ENCODE data around the gene STXBP3. TPM values are rescaled to one million over a fixed set of nuclear protein-coding genes. Genes with fewer than 3 reads are reported as not detected.

Gene STXBP3
- total and polyA plus RNA-seq, 4 donors: 10.9 to 33.0 (median 23.2) TPM

DNA sequence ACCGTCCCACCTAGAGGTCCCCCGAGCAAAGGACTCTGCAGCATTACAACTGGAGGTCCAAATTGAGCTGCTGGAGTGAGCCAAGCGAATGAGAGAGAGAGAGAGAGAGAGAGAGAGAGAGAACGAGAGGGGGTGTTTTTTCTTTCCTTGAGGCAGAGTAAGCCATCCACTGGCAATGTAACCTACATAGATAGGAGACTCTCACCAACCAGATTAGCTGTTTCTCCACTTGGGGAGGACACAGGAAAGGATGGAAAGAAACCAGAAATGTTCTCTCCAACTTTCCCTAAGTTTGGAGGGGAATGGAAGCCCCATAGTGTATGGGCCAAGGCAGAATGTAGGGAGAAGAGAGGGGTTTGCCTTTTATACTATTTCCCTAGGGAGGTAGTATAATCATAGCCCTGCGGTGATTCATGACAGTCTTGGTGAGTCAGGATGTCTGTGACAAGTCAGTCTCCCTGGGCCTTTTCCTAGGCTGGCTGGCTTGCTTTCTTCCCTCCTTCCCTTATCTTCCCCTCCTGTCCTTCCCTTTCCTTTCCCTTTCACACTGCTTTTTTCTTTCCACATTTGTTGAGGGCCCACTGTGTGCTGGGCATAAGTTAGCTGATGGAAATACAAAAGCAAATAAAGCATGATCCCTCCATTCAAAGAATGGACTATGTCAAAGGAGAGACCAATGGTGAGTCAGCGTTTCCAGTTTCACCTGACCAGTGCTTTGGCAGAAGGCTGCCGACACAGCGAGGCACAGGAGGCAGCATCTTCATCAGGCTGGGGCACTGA, 26.6 kb upstream of the STXBP3 start:
- WGBS: 84% methylated on average over 8 of the region's 8 CpGs
- Histone ChIP-seq H3K9ac (ENCODE audit: low read depth in 1 of 2, low read length in 2 of 2) (no peak overlapping the region), H3K4me1 (ENCODE audit: control insufficient read depth in 4 of 4, insufficient read depth in 4 of 4, low read length in 3 of 4) (no peaks in the 10 kb centered on the region), H3K4me3 (ENCODE audit: low read depth in 1 of 3, low read length in 3 of 3) (no peak overlapping the region), H3K27me3 (ENCODE audit: control insufficient read depth in 4 of 4, insufficient read depth in 4 of 4, low read length in 3 of 4) (no peaks in the 10 kb centered on the region), H3K9me3 (ENCODE audit: control insufficient read depth in 4 of 4, low read length in 3 of 4) (no peaks in the 10 kb centered on the region), H3K36me3 (ENCODE audit: control insufficient read depth in 4 of 4, insufficient read depth in 3 of 4, low read depth in 1 of 4, low read length in 3 of 4) (no peaks in the 10 kb centered on the region), H3K27ac (ENCODE audit: low read depth in 1 of 2, low read length in 2 of 2) (no peak overlapping the region)
- no peak for DNase-seq (ENCODE audit: low spot score)
- TF ChIP-seq, protein P1, sequence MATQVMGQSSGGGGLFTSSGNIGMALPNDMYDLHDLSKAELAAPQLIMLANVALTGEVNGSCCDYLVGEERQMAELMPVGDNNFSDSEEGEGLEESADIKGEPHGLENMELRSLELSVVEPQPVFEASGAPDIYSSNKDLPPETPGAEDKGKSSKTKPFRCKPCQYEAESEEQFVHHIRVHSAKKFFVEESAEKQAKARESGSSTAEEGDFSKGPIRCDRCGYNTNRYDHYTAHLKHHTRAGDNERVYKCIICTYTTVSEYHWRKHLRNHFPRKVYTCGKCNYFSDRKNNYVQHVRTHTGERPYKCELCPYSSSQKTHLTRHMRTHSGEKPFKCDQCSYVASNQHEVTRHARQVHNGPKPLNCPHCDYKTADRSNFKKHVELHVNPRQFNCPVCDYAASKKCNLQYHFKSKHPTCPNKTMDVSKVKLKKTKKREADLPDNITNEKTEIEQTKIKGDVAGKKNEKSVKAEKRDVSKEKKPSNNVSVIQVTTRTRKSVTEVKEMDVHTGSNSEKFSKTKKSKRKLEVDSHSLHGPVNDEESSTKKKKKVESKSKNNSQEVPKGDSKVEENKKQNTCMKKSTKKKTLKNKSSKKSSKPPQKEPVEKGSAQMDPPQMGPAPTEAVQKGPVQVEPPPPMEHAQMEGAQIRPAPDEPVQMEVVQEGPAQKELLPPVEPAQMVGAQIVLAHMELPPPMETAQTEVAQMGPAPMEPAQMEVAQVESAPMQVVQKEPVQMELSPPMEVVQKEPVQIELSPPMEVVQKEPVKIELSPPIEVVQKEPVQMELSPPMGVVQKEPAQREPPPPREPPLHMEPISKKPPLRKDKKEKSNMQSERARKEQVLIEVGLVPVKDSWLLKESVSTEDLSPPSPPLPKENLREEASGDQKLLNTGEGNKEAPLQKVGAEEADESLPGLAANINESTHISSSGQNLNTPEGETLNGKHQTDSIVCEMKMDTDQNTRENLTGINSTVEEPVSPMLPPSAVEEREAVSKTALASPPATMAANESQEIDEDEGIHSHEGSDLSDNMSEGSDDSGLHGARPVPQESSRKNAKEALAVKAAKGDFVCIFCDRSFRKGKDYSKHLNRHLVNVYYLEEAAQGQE (IDR thresholded peaks at IDR 0.05): no peak
- TF ChIP-seq, protein P2, sequence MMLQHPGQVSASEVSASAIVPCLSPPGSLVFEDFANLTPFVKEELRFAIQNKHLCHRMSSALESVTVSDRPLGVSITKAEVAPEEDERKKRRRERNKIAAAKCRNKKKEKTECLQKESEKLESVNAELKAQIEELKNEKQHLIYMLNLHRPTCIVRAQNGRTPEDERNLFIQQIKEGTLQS (IDR thresholded peaks at IDR 0.05): no peak

DNA sequence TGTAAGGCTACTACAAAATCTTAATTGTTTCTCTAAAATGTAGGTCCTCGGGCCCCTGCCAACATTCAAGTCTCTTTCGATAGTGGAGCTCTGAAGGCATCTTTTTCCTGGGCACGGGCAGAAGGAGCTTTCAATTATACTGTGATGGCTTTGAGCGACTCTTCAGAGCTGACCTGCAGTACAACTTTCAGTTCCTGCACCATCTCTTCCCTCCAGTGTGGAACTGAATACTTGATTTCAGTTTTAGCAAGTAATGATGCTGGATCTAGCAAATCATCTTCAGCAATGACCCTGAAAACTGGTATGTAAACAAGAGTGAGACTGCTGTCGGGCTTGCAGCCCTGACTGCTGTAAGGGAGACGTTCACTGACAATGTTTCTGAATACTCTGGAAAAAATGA, 24.2 kb upstream of the STXBP3 start:
- WGBS: 68% methylated on average over 6 of the region's 6 CpGs
- H3K4me1 ChIP-seq (ENCODE audit: control insufficient read depth in 4 of 4, insufficient read depth in 4 of 4, low read length in 3 of 4): no peaks in the 10 kb centered on the region
- no peak overlapping the region for H3K27ac ChIP-seq (ENCODE audit: low read depth in 1 of 2, low read length in 2 of 2)
- no peaks in the 10 kb centered on the region for H3K36me3 ChIP-seq (ENCODE audit: control insufficient read depth in 4 of 4, insufficient read depth in 3 of 4, low read depth in 1 of 4, low read length in 3 of 4)
- no peak overlapping the region for H3K9ac ChIP-seq (ENCODE audit: low read depth in 1 of 2, low read length in 2 of 2)
- H3K4me3 ChIP-seq (ENCODE audit: low read depth in 1 of 3, low read length in 3 of 3): no peak overlapping the region
- H3K9me3 ChIP-seq (ENCODE audit: control insufficient read depth in 4 of 4, low read length in 3 of 4): no peaks in the 10 kb centered on the region
- H3K27me3 ChIP-seq (ENCODE audit: control insufficient read depth in 4 of 4, insufficient read depth in 4 of 4, low read length in 3 of 4): no peaks in the 10 kb centered on the region
- DNase-seq (ENCODE audit: low spot score): no peak
- TF ChIP-seq, protein P2 (IDR thresholded peaks at IDR 0.05): no peak
- TF ChIP-seq RAD21 (IDR thresholded peaks at IDR 0.05) (no peak), GABPA (IDR thresholded peaks at IDR 0.05 in 1 of 2, conservative IDR thresholded peaks at IDR 0.05 in 1 of 2) (no peak), EGR1 (IDR thresholded peaks at IDR 0.05; ENCODE audit: low read depth in 2 of 2) (no peak), SP1 (IDR thresholded peaks at IDR 0.05) (no peak), FOXA2 (IDR thresholded peaks at IDR 0.05) (no peak), NR2F2 (IDR thresholded peaks at IDR 0.05) (no peak), YY1 (IDR thresholded peaks at IDR 0.05) (no peak), TAF1 (conservative IDR thresholded peaks at IDR 0.05) (no peak)
- TF ChIP-seq, protein P3, sequence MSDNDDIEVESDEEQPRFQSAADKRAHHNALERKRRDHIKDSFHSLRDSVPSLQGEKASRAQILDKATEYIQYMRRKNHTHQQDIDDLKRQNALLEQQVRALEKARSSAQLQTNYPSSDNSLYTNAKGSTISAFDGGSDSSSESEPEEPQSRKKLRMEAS (IDR thresholded peaks at IDR 0.05): no peak
- TF ChIP-seq, protein P4, sequence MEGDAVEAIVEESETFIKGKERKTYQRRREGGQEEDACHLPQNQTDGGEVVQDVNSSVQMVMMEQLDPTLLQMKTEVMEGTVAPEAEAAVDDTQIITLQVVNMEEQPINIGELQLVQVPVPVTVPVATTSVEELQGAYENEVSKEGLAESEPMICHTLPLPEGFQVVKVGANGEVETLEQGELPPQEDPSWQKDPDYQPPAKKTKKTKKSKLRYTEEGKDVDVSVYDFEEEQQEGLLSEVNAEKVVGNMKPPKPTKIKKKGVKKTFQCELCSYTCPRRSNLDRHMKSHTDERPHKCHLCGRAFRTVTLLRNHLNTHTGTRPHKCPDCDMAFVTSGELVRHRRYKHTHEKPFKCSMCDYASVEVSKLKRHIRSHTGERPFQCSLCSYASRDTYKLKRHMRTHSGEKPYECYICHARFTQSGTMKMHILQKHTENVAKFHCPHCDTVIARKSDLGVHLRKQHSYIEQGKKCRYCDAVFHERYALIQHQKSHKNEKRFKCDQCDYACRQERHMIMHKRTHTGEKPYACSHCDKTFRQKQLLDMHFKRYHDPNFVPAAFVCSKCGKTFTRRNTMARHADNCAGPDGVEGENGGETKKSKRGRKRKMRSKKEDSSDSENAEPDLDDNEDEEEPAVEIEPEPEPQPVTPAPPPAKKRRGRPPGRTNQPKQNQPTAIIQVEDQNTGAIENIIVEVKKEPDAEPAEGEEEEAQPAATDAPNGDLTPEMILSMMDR (IDR thresholded peaks at IDR 0.05; ENCODE audit: low read depth, low read length, missing input control): no peak
- TF ChIP-seq, protein P1 (IDR thresholded peaks at IDR 0.05): no peak
- TF ChIP-seq, protein P5, sequence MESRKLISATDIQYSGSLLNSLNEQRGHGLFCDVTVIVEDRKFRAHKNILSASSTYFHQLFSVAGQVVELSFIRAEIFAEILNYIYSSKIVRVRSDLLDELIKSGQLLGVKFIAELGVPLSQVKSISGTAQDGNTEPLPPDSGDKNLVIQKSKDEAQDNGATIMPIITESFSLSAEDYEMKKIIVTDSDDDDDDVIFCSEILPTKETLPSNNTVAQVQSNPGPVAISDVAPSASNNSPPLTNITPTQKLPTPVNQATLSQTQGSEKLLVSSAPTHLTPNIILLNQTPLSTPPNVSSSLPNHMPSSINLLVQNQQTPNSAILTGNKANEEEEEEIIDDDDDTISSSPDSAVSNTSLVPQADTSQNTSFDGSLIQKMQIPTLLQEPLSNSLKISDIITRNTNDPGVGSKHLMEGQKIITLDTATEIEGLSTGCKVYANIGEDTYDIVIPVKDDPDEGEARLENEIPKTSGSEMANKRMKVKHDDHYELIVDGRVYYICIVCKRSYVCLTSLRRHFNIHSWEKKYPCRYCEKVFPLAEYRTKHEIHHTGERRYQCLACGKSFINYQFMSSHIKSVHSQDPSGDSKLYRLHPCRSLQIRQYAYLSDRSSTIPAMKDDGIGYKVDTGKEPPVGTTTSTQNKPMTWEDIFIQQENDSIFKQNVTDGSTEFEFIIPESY (IDR thresholded peaks at IDR 0.05): no peak

All from liver (tissue), 9 donors.